B cell (primary cell): ENCODE results near the gene NPIPB8.
"Not testable (repeated sequence)": the region's sequence is repeated elsewhere in the genome, so short reads cannot be mapped to it uniquely, and the experiment has no call there.

Experiments
- CTCF ChIP-seq: fragments of 200-600 bp; IDR thresholded peaks from one replicate; pipeline ENCODE4 v1.8.0; 2022; ENCODE audit warnings: antibody characterized with exemption, mild to moderate bottlenecking
- EZH2 ChIP-seq: IDR thresholded peaks from 2 replicates; pipeline ENCODE4 v1.6.1; 2012; ENCODE audit warnings: borderline replicate concordance, low read depth, mild to moderate bottlenecking, moderate library complexity, low read length; ENCODE audit not compliant: insufficient read depth, poor library complexity, severe bottlenecking

GRCh38 chr16:28612359-28613280, 25.2 kb upstream of the NPIPB8 start:
- TF ChIP-seq CTCF, EZH2: not testable (repeated sequence)
